Fibroblast of lung (primary cell): Measurements from ENCODE around the gene KLHL3.

Source experiments
- CTCF ChIP-seq, 2 donors: IDR thresholded peaks in 1 of 2; conservative IDR thresholded peaks in 1 of 2; 1 replicate in 1 of 2; 2 replicates in 1 of 2; pipeline ENCODE4 v1.5.1; 2011 to 2012; ENCODE audit warnings: low read length in 2 of 2, control low read depth in 1 of 2, inconsistent platforms in 1 of 2, low read depth in 1 of 2, mild to moderate bottlenecking in 1 of 2
- EZH2 ChIP-seq: IDR thresholded peaks from 2 replicates; pipeline ENCODE4 v1.5.1; 2012; ENCODE audit warnings: low read length, control low read depth, mild to moderate bottlenecking; ENCODE audit errors: missing control alignments

- TF ChIP-seq CTCF (conservative IDR thresholded peaks at IDR 0.05 in 1 of 2, IDR thresholded peaks at IDR 0.05 in 1 of 2; ENCODE audit: low read depth in 1 of 2, low read length in 2 of 2) (no peak), EZH2 (no peak)
Observed at GRCh38 chr5:137712139-137712667, 23.7 kb downstream of the KLHL3 start.
